ENCODE results near the gene EPHA7.

DNA sequence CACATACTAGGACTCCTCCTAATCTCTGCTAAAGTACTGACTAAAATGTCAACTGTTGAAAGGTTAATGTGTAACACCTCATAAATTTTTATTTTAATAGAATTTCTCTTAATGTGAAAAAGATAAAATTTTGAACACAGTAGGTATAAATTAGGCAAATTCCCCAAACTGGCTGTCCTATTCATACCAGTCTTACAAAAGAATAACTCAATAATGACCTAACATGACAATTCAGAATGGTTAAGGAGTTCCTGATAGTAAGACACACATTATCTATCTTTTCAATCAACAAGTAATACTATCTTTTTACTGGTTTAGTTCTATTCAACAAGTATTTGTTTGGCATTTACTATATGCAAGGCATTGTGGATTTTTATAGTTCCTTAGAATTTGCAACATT, 141.1 kb downstream of the EPHA7 start:
- TF ChIP-seq, protein P1, sequence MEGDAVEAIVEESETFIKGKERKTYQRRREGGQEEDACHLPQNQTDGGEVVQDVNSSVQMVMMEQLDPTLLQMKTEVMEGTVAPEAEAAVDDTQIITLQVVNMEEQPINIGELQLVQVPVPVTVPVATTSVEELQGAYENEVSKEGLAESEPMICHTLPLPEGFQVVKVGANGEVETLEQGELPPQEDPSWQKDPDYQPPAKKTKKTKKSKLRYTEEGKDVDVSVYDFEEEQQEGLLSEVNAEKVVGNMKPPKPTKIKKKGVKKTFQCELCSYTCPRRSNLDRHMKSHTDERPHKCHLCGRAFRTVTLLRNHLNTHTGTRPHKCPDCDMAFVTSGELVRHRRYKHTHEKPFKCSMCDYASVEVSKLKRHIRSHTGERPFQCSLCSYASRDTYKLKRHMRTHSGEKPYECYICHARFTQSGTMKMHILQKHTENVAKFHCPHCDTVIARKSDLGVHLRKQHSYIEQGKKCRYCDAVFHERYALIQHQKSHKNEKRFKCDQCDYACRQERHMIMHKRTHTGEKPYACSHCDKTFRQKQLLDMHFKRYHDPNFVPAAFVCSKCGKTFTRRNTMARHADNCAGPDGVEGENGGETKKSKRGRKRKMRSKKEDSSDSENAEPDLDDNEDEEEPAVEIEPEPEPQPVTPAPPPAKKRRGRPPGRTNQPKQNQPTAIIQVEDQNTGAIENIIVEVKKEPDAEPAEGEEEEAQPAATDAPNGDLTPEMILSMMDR (IDR thresholded peaks at IDR 0.05; ENCODE audit: poor library complexity, severe bottlenecking) = no peak
- no peak for TF ChIP-seq EZH2 (IDR thresholded peaks at IDR 0.05; ENCODE audit: borderline replicate concordance, insufficient read depth, low read length, poor library complexity, severe bottlenecking)

Data from neural cell (in vitro differentiated cells).